Retinal pigment epithelial cell (primary cell): ENCODE results near the gene QRICH2.

ENCODE experiments used
- DNase-seq: peaks from one replicate; pipeline ENCODE4 v3.0.0-alpha.2; 2010; ENCODE audit warnings: low read depth
- H3K4me3 ChIP-seq: 2 replicates; pipeline ENCODE4 v1.5.1; 2011; ENCODE audit warnings: mild to moderate bottlenecking, low read length, control low read depth, moderate library complexity
- CTCF ChIP-seq: conservative IDR thresholded peaks from 2 replicates; pipeline ENCODE4 v1.5.1; 2011; ENCODE audit warnings: low read depth, low read length, control low read depth, inconsistent platforms

QRICH2 gene

GRCh38 chr17:76336756-76337412 is 28.8 kb upstream of the QRICH2 start:
- H3K4me3 ChIP-seq = no peak overlapping the region
- no peak for DNase-seq
- no peak for TF ChIP-seq CTCF

- DNase-seq = no peak
- no peak overlapping the region for H3K4me3 ChIP-seq
These were observed 27.8 kb upstream of the QRICH2 start for GRCh38 chr17:76335716-76336381.

GRCh38 chr17:76333673-76334505 is 25.8 kb upstream of the QRICH2 start:
- DNase-seq = no peak
- H3K4me3 ChIP-seq = no peak overlapping the region
- no peak for TF ChIP-seq CTCF

More at GRCh38 chr17:76335716-76336381, 27.8 kb upstream of the QRICH2 start:
- no peak for TF ChIP-seq CTCF

- no peak for TF ChIP-seq CTCF
- no peak for DNase-seq
- H3K4me3 ChIP-seq = no peak overlapping the region
These were observed 23.0 kb upstream of the QRICH2 start for GRCh38 chr17:76331083-76331482.

- DNase-seq = no peak
- TF ChIP-seq CTCF = no peak
- H3K4me3 ChIP-seq = no peak overlapping the region
These were observed 21.6 kb upstream of the QRICH2 start for GRCh38 chr17:76329664-76330063.

- no peak overlapping the region for H3K4me3 ChIP-seq
- TF ChIP-seq CTCF = no peak
- no peak for DNase-seq
These were observed 19.6 kb upstream of the QRICH2 start for GRCh38 chr17:76327696-76328095.
